ENCODE results near the gene FBXW8. TPM values are rescaled to one million over a fixed set of nuclear protein-coding genes. Genes with fewer than 3 reads are reported as not detected.
A peak's percentile ranks its signal among the peaks of the same experiment; 100 is the strongest.

Gene FBXW8
- total RNA-seq, 1 donor from 2014 or later = 28.2 TPM

- TF ChIP-seq, protein P1, sequence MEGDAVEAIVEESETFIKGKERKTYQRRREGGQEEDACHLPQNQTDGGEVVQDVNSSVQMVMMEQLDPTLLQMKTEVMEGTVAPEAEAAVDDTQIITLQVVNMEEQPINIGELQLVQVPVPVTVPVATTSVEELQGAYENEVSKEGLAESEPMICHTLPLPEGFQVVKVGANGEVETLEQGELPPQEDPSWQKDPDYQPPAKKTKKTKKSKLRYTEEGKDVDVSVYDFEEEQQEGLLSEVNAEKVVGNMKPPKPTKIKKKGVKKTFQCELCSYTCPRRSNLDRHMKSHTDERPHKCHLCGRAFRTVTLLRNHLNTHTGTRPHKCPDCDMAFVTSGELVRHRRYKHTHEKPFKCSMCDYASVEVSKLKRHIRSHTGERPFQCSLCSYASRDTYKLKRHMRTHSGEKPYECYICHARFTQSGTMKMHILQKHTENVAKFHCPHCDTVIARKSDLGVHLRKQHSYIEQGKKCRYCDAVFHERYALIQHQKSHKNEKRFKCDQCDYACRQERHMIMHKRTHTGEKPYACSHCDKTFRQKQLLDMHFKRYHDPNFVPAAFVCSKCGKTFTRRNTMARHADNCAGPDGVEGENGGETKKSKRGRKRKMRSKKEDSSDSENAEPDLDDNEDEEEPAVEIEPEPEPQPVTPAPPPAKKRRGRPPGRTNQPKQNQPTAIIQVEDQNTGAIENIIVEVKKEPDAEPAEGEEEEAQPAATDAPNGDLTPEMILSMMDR (conservative IDR thresholded peaks at IDR 0.05) = no peak
- no peak overlapping the region for H3K27ac Mint-ChIP-seq
- peaks cover 5% of the 10 kb centered on the region for H3K27me3 Mint-ChIP-seq
- DNase-seq (ENCODE audit: extremely low spot score, unreplicated experiment) = no peak
- no peak overlapping the region for H3K4me3 Mint-ChIP-seq
- peaks cover 17% of the 10 kb centered on the region for H3K4me1 Mint-ChIP-seq (ENCODE audit: unreplicated experiment)
- no peaks in the 10 kb centered on the region for H3K9me3 Mint-ChIP-seq
- H3K36me3 Mint-ChIP-seq = peaks cover 10% of the 10 kb centered on the region
Measured at GRCh38 chr12:117031843-117032592, 121.3 kb downstream of the FBXW8 start.

- Mint-ChIP-seq H3K9me3 (no peaks in the 10 kb centered on the region), H3K4me1 (ENCODE audit: unreplicated experiment) (peaks cover 23% of the 10 kb centered on the region), H3K27me3 (peaks cover 5% of the 10 kb centered on the region), H3K4me3 (no peak overlapping the region), H3K36me3 (peaks cover 10% of the 10 kb centered on the region), H3K27ac (no peak overlapping the region)
- TF ChIP-seq, protein P1 (conservative IDR thresholded peaks at IDR 0.05) = no peak
- DNase-seq (ENCODE audit: extremely low spot score, unreplicated experiment) = no peak
Measured at GRCh38 chr12:117032593-117033381, 122.0 kb downstream of the FBXW8 start.

DNA sequence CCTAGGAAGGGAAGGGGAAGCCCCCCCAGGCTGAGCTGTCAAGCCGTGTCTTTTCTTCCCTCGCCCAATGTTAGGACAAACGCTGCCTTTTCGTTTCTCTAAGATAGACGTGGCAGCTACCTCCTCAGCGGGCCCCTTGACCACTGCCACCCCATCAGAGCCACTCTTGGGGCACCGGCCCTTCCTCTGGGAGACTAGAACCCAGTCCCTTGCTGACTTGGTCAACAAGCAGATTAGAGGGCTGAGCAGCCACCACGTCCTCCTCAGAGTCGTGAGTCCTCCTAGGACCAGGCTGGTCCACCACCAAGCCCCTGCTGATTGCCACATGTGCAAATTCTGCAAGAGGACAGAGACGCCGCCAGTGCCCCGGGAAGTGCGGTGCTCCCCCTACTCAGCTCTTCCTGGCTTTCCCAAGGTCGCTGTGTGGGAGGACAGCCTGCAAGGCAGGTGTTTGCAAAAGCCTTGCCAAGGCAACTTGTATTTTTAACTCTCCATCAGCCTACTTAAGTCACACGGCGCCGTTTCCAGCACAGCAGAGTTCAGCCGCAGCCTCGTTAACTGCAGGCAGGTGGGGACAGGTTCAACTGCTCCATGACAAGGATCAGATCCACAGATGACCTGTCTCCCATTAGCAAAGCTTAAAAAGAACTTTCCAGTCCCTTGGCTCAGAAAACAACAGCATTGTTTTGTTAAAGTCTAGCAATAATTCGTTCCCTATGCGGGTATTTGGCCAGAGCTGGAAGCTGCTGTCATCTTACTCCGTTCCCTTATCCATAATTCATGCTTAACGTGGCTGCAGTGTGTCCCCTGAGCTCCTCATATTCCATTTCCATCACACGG, 122.9 kb downstream of the FBXW8 start:
- Mint-ChIP-seq H3K9me3 (no peaks in the 10 kb centered on the region), H3K4me3 (no peak overlapping the region), H3K27me3 (peaks cover 5% of the 10 kb centered on the region), H3K27ac (peak overlapping the region; percentile 29), H3K4me1 (ENCODE audit: unreplicated experiment) (peaks cover 23% of the 10 kb centered on the region), H3K36me3 (peaks cover 8% of the 10 kb centered on the region)
- TF ChIP-seq, protein P1 (conservative IDR thresholded peaks at IDR 0.05) = no peak
- no peak for DNase-seq (ENCODE audit: extremely low spot score, unreplicated experiment)

- H3K36me3 Mint-ChIP-seq = peaks cover 3% of the 10 kb centered on the region
- H3K27me3 Mint-ChIP-seq = peaks cover 5% of the 10 kb centered on the region
- no peaks in the 10 kb centered on the region for H3K9me3 Mint-ChIP-seq
- no peak overlapping the region for H3K4me3 Mint-ChIP-seq
- TF ChIP-seq, protein P1 (conservative IDR thresholded peaks at IDR 0.05) = no peak
- peaks cover 23% of the 10 kb centered on the region for H3K4me1 Mint-ChIP-seq (ENCODE audit: unreplicated experiment)
- H3K27ac Mint-ChIP-seq = peak overlapping the region; percentile 29
- DNase-seq (ENCODE audit: extremely low spot score, unreplicated experiment) = no peak
Measured at GRCh38 chr12:117034249-117034648, 123.5 kb downstream of the FBXW8 start.

- Mint-ChIP-seq H3K9me3 (no peaks in the 10 kb centered on the region), H3K27me3 (peaks cover 5% of the 10 kb centered on the region), H3K27ac (peak overlapping the region; percentile 29), H3K4me3 (no peak overlapping the region), H3K4me1 (ENCODE audit: unreplicated experiment) (peaks cover 23% of the 10 kb centered on the region), H3K36me3 (peaks cover 3% of the 10 kb centered on the region)
- DNase-seq (ENCODE audit: extremely low spot score, unreplicated experiment) = no peak
- TF ChIP-seq, protein P1 (conservative IDR thresholded peaks at IDR 0.05) = no peak
Measured at GRCh38 chr12:117034701-117035151, 124.0 kb downstream of the FBXW8 start.
